Esophagus muscularis mucosa (tissue), 4 donors: Measurements from ENCODE around the gene RHEB. TPM values are rescaled to one million over a fixed set of nuclear protein-coding genes. Genes with fewer than 3 reads are reported as not detected.

Source experiments
- DNase-seq: peaks from one replicate; pipeline ENCODE4 v3.0.0-alpha.2; 2017; ENCODE audit errors: extremely low spot score
- H3K27ac ChIP-seq, 4 donors: fragments of 200-600 bp; sonication (generic); replicated peaks in 1 of 4; 1 replicate in 3 of 4; 2 replicates in 1 of 4; pipeline ENCODE4 v1.5.1; 2016 to 2019; ENCODE audit warnings: mild to moderate bottlenecking in 1 of 4
- H3K27me3 ChIP-seq, 4 donors: fragments of 200-600 bp; sonication (generic); one replicate each; pipeline versions ENCODE4 v1.5.1 to v1.6.0; 2016 to 2019
- H3K36me3 ChIP-seq, 4 donors: fragments of 200-600 bp; sonication (generic); one replicate each; pipeline ENCODE4 v1.5.1; 2016 to 2019
- H3K4me1 ChIP-seq, 4 donors: fragments of 200-600 bp; sonication (generic); one replicate each; pipeline ENCODE4 v1.5.1; 2016 to 2019
- H3K4me3 ChIP-seq, 4 donors: fragments of 200-600 bp; sonication (generic); 1 replicate in 2 of 4; 2 replicates in 2 of 4; pipeline ENCODE4 v1.5.1; 2016 to 2019; ENCODE audit warnings: mild to moderate bottlenecking in 4 of 4, moderate library complexity in 1 of 4
- H3K9me3 ChIP-seq, 4 donors: fragments of 200-600 bp; sonication (generic); 1 replicate in 3 of 4; 2 replicates in 1 of 4; pipeline ENCODE4 v1.5.1; 2016 to 2019
- CTCF ChIP-seq, 3 experiments: fragments of 200-600 bp in 2 of 3; fragments of 450-650 bp in 1 of 3; sonication (generic) in 2 of 3; IDR thresholded peaks; one replicate each; pipeline ENCODE4 v1.5.1; 2017 to 2019; ENCODE audit warnings: antibody characterized with exemption in 3 of 3, mild to moderate bottlenecking in 2 of 3, moderate library complexity in 1 of 3
- EP300 ChIP-seq: sonication (generic); formaldehyde crosslinking; IDR thresholded peaks from one replicate; pipeline ENCODE4 v1.6.1; 2017; ENCODE audit warnings: antibody characterized with exemption
- POLR2A ChIP-seq: fragments of 450-650 bp; IDR thresholded peaks from one replicate; pipeline ENCODE4 v1.6.1; 2017; ENCODE audit warnings: antibody characterized with exemption, moderate library complexity, mild to moderate bottlenecking, low read depth
- POLR2AphosphoS5 ChIP-seq, 2 donors: sonication (generic); formaldehyde crosslinking; IDR thresholded peaks; one replicate each; pipeline ENCODE4 v1.6.1; 2017; ENCODE audit warnings: antibody characterized with exemption in 2 of 2
- WGBS: methylation state at CpG from one replicate; pipeline ENCODE4 v1.1.5; 2018; 5-methylcytosine and 5-hydroxymethylcytosine counted together
- intact Hi-C: fragments of 100-400 bp; cut with DNase I; formaldehyde crosslinking; loops from one replicate; pipeline ENCODE4 v1.15.1; 2023
- total RNA-seq, 4 donors: library from RNA; depleted of rRNA; stranded (reverse); fragments of >200 nt; gene quantifications; one replicate each; pipeline versions ENCODE4 v1.1.0 to v1.2.1, GENCODE V29; 2016

The RHEB gene
- total RNA-seq, 4 donors from 2014 or later, result 98.5 to 187 (median 163) TPM

- Histone ChIP-seq H3K27me3 (no peaks in the 10 kb centered on the region), H3K36me3 (no peaks in the 10 kb centered on the region), H3K4me3 (no peak overlapping the region), H3K4me1 (peaks cover 61 to 98% (median 85%) of the 10 kb centered on the region in 4 donors), H3K9me3 (no peaks in the 10 kb centered on the region), H3K27ac (no peak overlapping the region)
- WGBS, result 81% methylated on average over 5 of the region's 5 CpGs
- no peak for DNase-seq
- intact Hi-C loops, result no loop called here
- TF ChIP-seq EP300 (no peak), CTCF (IDR thresholded peaks at IDR 0.05) (no peak), POLR2A (no peak), POLR2AphosphoS5 (IDR thresholded peaks at IDR 0.05) (no peak)
These were observed 21.2 kb downstream of the RHEB start for GRCh38 chr7:151498495-151498894.

GRCh38 chr7:151497306-151497871, 22.3 kb downstream of the RHEB start:
- DNase-seq, result no peak
- no peaks in the 10 kb centered on the region for H3K27me3 ChIP-seq
- no peaks in the 10 kb centered on the region for H3K36me3 ChIP-seq
- intact Hi-C loops, result no loop called here
- TF ChIP-seq CTCF (IDR thresholded peaks at IDR 0.05), result no peak
- TF ChIP-seq POLR2AphosphoS5 (IDR thresholded peaks at IDR 0.05), result no peak
- TF ChIP-seq EP300, result no peak
- no peak for TF ChIP-seq POLR2A
- no peak overlapping the region for H3K4me3 ChIP-seq
- no peaks in the 10 kb centered on the region for H3K9me3 ChIP-seq
- H3K27ac ChIP-seq, result no peak overlapping the region
- peaks cover 50 to 98% (median 84%) of the 10 kb centered on the region in 4 donors for H3K4me1 ChIP-seq
- 89% methylated on average over 10 of the region's 10 CpGs for WGBS

- WGBS, result 97% methylated on average over 2 of the region's 2 CpGs
- intact Hi-C loops, result no loop called here
- no peak overlapping the region for H3K27ac ChIP-seq
- no peak overlapping the region for H3K4me3 ChIP-seq
- no peak for TF ChIP-seq CTCF (IDR thresholded peaks at IDR 0.05)
- no peak for TF ChIP-seq EP300
- TF ChIP-seq POLR2AphosphoS5 (IDR thresholded peaks at IDR 0.05), result no peak
- no peak for TF ChIP-seq POLR2A
- H3K4me1 ChIP-seq, result peaks cover 49 to 100% (median 93%) of the 10 kb centered on the region in 4 donors
- DNase-seq, result no peak
- no peaks in the 10 kb centered on the region for H3K9me3 ChIP-seq
- peaks cover 0 to 4% (median 1%) of the 10 kb centered on the region in 4 donors for H3K36me3 ChIP-seq
- H3K27me3 ChIP-seq, result no peaks in the 10 kb centered on the region
These were observed 24.3 kb downstream of the RHEB start for GRCh38 chr7:151495360-151495759.

- DNase-seq, result no peak
- TF ChIP-seq EP300, result no peak
- no peak for TF ChIP-seq POLR2A
- no peak for TF ChIP-seq POLR2AphosphoS5 (IDR thresholded peaks at IDR 0.05)
- TF ChIP-seq CTCF (IDR thresholded peaks at IDR 0.05), result no peak
- peaks cover 0 to 11% (median 5%) of the 10 kb centered on the region in 4 donors for H3K36me3 ChIP-seq
- WGBS, result 48% methylated on average over 13 of the region's 13 CpGs
- H3K9me3 ChIP-seq, result no peaks in the 10 kb centered on the region
- peaks cover 52 to 100% (median 94%) of the 10 kb centered on the region in 4 donors for H3K4me1 ChIP-seq
- no peaks in the 10 kb centered on the region for H3K27me3 ChIP-seq
- intact Hi-C loops, result no loop called here
- peak overlapping the region in 3 of 4 donors; percentile 42 to 49 (median 44) for H3K27ac ChIP-seq
- H3K4me3 ChIP-seq, result no peak overlapping the region
These were observed 25.1 kb downstream of the RHEB start for GRCh38 chr7:151494298-151495284.
